ENCODE measurements around the gene ERGIC3.
A peak's percentile ranks its signal among the peaks of the same experiment; 100 is the strongest.
"Not testable (repeated sequence)": the region's sequence is repeated elsewhere in the genome, so short reads cannot be mapped to it uniquely, and the experiment has no call there.

Gene ERGIC3

DNA sequence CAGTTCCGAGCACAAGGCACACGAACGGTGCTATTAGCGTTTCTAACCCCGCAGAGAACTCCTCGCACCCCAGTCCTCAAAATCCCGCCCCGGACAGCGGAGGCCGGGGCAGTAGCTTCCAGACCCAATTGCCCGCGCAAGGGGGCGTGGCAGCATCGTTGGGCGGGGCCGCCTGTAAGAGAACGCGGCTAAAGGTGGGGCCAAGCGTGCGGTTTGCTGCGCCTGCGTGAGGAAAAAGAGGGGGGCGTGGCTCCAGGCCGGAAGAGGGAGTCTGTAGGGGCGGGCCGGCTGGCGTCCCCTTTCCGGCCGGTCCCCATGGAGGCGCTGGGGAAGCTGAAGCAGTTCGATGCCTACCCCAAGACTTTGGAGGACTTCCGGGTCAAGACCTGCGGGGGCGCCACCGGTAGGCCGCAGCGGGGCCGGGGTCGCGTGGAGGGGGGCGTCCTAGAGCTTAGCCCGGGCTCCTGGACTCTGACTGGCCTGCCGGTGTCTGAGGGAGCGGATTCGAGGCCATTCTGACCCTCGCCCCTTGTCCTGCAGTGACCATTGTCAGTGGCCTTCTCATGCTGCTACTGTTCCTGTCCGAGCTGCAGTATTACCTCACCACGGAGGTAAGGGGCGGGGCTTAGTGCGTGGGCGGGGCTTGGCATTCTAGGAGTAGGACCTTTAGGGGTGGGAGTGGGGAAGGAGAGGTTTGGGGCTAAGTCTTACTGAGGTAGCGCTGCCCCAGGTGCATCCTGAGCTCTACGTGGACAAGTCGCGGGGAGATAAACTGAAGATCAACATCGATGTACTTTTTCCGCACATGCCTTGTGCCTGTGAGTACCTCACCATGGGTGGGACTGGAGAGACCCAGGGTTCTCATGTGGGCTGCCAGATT is at the start of gene ERGIC3:
ERGIC3 (plus strand) TSS at position 296 of the 880 bp plus-strand sequence; CDS start at position 316, 20 bp downstream.
- DNase-seq (ENCODE audit: low read depth in 3 of 3), result peak; percentile 95 to 98 (median 96)

DNA sequence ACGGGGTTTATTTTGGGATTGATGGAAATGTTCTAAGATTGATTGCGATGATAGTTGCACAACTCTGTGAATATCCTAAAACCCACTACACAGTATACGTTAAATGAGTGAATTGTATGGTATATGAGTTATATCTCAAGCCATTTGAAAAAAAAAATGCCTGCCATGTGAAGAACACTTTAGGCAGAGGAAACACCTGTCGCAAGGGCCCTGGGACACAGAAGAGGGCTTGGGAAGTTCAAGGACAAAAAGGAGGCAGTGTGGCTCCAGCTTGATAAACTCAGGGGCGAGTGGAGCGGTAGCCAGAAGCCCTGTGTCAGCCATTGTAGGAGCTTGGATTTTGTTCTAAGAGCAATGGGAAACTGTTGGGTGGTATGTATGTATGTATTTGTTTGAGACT is 49.5 kb upstream of the ERGIC3 start:
- DNase-seq (ENCODE audit: low read depth in 3 of 3), result no peak

DNA sequence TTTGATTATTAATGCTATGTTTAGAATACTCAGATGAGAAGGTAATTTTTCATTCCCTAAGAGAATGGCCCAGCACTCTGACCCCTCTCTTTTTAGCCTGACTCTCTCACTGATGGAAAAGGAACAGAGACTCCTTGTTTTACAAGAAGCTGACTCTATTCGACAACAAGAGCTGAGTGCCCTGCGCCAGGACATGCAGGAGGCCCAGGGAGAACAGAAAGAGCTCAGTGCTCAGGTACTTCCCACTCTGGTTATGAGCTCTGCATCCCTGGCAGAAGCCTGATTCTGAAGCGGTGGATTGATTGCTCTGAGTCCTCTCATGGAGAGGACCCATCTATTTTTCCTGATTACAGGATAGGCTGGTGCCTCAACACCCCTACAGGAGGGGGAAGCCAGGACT is 45.4 kb upstream of the ERGIC3 start:
- DNase-seq (ENCODE audit: low read depth in 3 of 3), result no peak

DNA sequence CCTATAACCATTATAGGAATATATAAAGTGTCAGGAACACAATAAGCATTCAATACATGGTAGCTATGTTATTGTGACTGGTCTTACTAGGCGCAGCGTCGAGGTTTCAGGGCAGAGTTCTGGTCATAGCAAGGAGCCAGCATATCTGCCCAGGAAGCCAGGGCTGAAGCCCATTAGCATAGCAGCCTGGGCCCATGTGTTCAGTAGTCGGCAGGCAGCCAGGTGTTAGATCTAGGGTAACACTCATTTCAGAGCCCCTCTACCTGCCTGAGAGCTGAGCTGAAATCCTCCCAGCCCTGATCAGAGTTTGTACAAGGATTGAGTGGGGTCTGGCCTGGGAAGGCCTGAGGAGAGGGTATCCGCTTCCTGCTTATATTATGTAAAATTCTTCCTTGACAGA is 44.6 kb upstream of the ERGIC3 start:
- no peak for DNase-seq (ENCODE audit: low read depth in 3 of 3)

DNA sequence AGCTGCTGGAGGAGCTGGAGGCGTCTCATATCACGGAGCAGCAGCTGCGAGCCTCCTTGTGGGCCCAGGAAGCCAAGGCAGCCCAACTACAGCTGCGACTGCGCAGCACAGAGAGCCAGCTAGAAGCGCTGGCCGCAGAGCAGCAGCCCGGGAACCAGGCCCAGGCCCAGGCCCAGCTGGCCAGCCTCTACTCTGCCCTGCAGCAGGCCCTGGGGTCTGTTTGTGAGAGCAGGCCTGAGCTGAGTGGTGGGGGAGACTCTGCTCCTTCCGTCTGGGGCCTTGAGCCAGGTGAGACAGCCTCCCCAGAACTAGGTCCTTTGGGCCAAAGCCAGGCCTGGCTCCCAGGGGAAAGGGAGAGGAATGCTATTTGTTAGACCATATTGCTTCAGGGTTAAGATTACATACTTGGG is 44.1 kb upstream of the ERGIC3 start:
- no peak for DNase-seq (ENCODE audit: low read depth in 3 of 3)

DNA sequence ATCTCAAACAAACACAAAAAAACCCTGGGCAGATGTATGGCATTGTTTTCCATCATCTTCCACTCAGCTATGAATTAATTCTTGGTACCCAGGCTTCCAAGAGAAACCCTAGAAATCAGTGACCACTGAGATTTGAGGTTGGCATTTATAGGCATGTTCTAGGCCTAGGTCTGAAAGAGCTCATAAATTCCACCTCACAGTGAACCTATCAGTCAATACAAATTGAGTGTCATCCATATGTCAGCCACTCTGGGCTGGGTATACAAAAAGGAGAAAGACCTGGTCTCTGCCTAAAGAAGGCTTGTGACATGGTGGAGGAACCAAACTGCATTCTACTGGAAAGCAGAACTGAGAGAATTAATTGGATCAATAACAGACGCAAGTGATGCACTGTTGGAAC is 42.6 kb upstream of the ERGIC3 start:
- no peak for DNase-seq (ENCODE audit: low read depth in 3 of 3)

DNA sequence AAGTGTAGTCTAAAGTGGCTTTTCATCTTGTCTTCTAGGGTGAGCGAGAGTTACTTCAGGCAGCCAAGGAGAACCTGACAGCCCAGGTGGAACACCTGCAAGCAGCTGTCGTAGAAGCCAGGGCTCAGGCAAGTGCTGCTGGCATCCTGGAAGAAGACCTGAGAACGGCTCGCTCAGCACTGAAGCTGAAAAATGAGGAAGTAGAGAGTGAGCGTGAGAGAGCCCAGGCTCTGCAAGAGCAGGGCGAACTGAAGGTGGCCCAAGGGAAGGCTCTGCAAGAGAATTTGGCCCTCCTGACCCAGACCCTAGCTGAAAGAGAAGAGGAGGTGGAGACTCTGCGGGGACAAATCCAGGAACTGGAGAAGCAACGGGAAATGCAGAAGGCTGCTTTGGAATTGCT is 39.5 kb upstream of the ERGIC3 start:
- DNase-seq (ENCODE audit: low read depth in 3 of 3), result no peak

DNA sequence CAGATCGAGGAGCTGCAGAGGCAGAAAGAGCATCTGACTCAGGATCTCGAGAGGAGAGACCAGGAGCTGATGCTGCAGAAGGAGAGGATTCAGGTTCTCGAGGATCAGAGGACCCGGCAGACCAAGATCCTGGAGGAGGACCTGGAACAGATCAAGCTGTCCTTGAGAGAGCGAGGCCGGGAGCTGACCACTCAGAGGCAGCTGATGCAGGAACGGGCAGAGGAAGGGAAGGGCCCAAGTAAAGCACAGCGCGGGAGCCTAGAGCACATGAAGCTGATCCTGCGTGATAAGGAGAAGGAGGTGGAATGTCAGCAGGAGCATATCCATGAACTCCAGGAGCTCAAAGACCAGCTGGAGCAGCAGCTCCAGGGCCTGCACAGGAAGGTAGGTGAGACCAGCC is 38.6 kb upstream of the ERGIC3 start:
- DNase-seq (ENCODE audit: low read depth in 3 of 3), result no peak

DNA sequence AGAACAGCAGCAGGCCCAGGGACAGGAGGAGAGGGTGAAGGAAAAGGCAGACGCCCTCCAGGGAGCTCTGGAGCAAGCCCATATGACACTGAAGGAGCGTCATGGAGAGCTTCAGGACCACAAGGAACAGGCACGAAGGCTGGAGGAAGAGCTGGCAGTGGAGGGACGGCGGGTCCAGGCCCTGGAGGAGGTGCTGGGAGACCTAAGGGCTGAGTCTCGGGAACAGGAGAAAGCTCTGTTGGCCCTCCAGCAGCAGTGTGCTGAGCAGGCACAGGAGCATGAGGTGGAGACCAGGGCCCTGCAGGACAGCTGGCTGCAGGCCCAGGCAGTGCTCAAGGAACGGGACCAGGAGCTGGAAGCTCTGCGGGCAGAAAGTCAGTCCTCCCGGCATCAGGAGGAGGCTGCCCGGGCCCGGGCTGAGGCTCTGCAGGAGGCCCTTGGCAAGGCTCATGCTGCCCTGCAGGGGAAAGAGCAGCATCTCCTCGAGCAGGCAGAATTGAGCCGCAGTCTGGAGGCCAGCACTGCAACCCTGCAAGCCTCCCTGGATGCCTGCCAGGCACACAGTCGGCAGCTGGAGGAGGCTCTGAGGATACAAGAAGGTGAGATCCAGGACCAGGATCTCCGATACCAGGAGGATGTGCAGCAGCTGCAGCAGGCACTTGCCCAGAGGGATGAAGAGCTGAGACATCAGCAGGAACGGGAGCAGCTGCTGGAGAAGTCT is 37.9 kb upstream of the ERGIC3 start:
- DNase-seq (ENCODE audit: low read depth in 3 of 3), result no peak

DNA sequence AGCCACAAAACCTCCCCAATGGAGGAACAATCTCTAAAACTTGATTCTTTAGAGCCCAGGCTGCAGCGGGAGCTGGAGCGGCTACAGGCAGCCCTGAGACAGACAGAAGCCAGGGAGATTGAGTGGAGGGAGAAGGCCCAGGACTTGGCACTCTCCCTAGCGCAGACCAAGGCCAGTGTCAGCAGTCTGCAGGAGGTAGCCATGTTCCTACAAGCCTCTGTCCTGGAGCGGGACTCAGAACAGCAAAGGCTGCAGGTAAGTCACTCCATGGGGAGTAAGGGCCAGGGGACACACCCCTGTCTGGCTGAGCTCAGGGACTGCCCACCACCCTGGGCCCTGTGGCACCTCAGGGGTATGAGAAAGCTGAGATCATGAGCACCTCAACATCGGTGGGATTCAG is 37.1 kb upstream of the ERGIC3 start:
- DNase-seq (ENCODE audit: low read depth in 3 of 3), result no peak

DNA sequence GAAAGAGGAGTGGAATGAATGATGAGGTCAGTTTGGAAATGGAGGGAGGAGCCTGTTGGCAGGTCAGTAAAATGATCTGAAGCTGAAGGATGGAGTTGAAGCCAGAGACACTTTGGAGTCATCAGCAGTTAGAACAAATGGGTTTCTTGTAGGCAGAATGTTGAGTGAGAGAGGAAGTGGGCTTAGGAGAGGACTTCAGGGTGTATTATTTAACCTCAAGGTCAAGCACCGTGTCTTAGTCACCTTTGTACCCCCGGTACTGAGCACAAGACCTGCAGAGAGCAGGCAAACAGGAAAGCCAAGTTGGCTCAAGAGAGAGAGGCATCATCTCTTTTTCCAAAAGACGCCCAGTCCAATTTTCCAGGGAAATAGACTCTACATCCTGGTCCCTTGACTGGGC is 35.7 kb upstream of the ERGIC3 start:
- no peak for DNase-seq (ENCODE audit: low read depth in 3 of 3)

DNA sequence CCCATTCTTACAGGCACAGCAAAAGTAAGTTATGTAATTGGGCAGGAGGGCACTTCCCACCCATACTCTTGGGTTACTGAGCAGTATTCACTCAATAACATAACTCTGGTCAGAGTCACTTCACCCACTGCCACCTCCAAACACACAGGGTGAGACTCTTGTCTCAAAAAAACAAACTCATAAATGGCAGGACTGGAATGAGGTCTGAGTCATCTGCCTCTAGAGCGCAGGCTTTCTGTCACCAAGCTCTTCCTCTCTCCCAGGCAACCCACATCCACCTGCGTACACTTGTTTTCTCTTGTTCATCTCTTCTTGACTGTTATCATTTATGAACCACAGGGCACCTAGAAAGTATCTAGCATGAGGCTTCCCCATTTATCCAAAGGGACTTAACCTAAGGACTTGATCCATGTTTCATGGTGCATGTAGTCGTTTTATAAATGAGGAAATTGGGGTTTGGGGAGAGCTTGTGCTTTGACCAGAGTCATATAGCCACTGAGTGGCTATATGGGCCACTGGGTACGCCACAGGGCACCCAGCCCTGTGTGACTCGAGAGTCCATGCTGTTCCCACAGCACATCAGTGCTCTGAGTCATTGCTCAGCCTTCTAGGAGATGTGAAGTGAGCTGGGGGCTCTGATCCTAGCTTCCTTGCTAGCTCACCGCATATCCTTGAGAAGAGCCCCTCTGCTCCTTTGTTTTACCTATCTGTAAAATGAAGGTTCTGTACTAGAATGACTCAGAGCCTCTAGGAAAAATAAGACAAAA is 34.8 kb upstream of the ERGIC3 start:
- no peak for DNase-seq (ENCODE audit: low read depth in 3 of 3)

DNA sequence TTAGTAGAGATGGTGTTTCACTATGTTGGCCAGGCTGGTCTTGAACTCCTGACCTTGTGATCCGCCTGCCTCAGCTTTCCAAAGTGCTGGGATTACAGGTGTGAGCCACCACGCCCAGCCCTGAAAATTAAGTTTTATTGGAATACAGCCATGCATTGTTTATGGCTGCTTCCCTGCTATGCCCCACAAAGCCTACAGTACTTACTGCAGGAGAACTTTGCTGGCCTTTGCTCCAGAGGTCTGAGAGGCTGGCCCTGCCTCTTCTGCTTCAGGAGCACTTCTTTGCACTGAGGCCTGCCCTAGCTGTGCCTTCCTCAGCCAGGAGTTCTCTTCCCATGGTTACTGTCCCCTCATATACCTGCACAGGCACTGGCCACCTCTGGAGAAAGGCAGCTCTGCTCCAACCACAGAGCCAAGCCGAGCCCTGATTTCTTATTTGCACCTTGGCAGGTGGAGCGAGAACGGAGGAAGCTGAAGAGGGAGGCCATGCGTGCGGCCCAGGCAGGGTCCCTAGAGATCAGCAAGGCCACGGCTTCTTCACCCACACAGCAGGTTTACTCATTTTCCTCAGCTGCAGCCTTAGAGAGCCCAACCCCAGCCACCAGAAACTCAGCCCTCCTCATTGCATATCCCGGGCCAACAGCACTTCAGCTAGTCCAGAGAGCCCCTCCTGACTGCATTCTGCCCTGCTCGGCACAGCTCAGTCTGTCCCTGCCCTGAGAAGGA is 33.2 kb upstream of the ERGIC3 start:
- DNase-seq (ENCODE audit: low read depth in 3 of 3), result no peak

DNA sequence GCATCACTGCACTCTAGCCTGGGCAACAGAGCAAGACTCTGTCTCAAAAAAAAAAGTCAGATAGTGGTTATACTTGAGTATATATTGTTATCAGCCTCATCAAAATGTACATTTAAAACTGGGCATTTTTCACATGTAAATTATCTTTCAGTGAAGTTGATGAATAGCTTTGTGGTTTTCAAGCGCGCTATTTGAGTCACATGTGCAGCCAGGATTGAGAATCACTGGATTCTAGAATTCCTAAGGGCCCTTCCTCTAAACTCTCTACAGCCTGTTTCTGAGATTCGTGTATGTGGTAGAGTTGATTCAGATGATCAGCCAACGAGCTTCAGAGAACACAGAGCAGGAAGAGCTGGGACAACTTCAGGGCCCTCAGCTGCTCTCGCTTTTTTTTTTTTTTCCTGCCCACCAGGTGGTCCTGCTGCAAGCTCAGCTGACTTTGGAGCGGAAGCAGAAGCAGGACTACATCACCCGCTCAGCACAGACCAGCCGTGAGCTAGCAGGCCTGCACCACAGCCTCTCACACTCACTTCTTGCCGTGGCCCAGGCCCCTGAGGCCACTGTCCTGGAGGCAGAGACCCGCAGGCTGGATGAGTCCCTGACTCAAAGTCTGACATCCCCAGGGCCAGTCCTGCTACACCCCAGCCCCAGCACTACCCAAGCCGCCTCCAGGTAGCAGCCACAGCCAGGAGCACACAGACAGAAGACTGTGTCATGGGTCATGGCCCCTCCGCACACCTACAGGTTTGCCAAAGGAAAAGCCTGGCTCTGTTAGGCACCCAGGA is 30.7 kb upstream of the ERGIC3 start:
- no peak for DNase-seq (ENCODE audit: low read depth in 3 of 3)

DNA sequence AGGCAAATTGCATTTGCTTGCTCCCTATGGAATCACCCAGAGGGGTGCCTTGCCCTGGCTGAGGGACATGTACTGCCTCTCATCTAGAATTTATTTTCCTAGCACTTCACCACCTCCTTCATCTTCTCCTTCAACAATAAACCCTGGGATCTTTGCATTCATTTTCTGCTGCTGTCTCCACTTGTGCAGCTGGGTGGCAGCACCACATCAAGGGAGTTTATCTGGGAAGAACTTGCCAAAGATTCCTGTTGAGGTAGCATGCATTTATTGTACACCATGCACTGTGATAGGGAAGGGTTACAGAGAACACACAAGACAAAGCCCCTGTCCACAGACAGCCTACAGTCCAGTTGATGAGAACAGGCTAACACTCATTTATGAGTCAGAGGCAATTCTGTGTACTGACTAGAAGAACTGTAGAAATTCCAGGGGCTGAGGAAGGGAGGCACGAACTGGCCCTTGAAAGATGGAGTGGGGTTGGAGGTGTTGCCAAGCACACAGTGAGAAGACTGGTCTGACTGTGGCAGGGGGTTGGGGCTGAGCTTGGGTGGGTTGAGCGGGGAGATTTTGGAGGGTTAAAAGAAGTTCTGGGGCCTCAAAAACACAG is 30.0 kb upstream of the ERGIC3 start:
- no peak for DNase-seq (ENCODE audit: low read depth in 3 of 3)

DNA sequence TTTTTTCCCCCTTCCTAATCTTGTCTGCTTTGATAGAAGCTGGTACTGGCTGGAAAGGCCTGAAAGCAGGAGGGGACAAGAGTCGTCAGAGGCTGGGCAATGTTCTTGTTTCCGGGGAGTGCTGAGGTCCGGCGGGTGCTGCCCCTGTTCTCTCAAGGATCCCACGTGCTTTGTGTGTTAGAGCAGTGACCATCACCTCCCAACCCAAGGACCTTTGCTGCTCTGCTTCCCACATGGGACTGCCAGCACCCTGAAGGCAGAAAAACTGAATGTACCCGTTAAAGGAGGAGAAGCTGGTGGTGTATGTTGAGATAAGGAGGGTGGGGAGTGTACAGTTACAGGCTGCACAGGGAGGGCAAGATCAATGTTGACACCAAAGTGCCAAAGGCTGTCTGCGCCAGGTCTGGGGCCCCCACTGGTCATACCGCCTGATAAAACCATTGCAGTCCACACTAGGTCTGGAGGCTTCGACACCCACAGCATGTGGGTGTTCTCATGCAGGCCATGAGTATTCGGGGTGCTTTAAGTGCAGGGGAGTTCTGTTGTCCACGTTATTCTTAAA is 27.4 kb upstream of the ERGIC3 start:
- no peak for DNase-seq (ENCODE audit: low read depth in 3 of 3)

DNA sequence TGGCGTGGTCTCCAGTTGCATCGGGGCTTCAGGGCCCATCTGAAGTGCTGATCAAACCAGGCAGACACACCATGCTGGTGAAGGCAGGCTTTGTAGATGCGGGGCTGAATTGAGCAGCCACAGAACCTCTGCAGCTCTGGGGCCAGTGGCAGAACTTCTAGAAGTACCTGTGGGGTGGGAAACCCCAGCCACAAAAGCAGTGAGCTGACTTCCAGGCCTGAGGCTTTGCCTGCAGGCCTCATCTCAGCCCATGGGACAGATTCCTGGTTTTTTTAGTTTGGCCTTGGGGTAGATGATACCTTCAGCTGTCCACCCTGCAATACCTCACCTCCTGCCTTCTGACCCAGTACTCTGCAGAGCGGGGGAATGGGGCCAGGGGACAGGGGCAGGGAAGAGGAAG is 26.5 kb upstream of the ERGIC3 start:
- no peak for DNase-seq (ENCODE audit: low read depth in 3 of 3)

DNA sequence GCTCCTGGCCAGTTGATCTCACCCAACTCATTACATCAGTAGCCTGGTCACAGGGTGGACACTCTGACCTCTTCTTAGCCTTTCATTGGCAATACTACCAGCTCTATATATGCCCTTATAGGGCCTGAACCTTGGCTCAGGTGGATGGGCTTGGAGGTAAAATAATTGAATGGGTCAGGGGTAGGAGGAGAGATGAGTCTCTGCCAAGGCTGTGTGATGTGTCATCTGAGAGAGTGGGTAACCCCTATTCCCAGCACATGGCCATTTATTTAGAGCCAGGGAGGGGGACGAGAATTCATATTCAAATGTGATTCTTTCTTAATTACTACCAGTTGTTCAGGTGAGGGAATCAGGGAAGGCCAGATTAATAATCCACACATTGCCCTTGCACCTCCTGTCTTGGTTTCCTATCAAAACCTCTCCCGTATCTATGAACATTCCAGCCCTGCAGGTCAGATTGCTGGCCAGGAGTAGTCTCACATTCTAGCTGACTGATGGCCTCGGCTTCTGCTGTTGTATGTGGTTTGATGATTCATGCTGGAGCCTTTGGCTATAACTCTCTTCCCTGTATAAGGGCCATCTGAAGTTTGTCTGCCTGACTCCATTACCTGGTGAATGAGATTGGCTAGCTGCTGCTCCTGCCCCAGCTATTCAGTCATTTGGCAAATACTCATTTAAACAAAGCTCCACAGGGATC is 25.8 kb upstream of the ERGIC3 start:
- no peak for DNase-seq (ENCODE audit: low read depth in 3 of 3)

DNA sequence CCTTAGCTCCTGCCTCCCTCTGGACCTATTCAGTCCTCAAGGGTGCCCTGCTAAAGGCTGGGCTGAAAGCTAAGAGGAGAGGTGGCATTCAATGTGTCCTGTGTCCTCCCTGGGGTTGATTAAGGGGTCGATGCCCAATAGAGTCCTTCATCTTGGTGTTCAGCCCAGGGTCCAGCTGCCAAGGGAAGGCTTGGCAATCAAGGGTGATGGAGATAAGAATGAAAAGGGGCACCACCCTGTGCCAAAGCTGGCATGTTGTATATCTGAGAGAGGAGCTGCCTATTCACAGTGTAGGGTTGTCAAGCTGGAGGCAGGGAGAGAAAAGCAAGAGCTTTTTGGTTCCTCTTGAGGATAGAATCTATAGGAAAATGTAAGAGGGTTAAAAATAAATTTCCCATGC is 24.8 kb upstream of the ERGIC3 start:
- no peak for DNase-seq (ENCODE audit: low read depth in 3 of 3)

DNA sequence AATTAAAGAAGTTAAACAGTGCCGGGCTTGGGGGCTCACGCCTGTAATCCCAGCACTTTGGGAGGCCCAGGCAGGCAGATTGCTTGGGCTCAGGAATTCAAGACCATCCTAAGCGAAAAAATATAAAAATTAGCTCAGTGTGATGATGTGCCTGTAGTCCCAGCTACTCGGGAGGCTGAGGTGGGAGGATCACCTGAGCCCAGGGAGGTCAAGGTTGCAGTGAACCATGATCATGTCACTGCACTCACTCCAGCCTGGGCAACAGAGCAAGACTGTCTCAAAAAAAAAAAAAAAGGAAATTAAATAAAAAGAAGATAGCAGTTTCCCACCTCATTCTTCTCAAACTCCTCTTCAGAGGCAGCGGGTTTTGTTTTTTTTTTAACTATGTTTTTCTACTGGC is 24.1 kb upstream of the ERGIC3 start:
- not testable (repeated sequence) for DNase-seq (ENCODE audit: low read depth in 3 of 3)

Data from stimulated activated CD4-positive, alpha-beta T cell treated with anti-CD3 and anti-CD28 coated beads, TNF-alpha, amount 100 ng/mL, for 24 hours (primary cell).